Cerebellar cortex (tissue), 1 donor: Measurements from ENCODE around the gene ZNF747.

ENCODE experiments used
- DNase-seq: peaks from one replicate; pipeline ENCODE4 v3.0.0-alpha.2; 2015; ENCODE audit warnings: low spot score

The ZNF747 gene

GRCh38 chr16:30518552-30518951 is 16.1 kb downstream of the ZNF747 start:
- DNase-seq, result no peak

- no peak for DNase-seq
These were observed 19.4 kb downstream of the ZNF747 start for GRCh38 chr16:30515275-30515674.

DNA sequence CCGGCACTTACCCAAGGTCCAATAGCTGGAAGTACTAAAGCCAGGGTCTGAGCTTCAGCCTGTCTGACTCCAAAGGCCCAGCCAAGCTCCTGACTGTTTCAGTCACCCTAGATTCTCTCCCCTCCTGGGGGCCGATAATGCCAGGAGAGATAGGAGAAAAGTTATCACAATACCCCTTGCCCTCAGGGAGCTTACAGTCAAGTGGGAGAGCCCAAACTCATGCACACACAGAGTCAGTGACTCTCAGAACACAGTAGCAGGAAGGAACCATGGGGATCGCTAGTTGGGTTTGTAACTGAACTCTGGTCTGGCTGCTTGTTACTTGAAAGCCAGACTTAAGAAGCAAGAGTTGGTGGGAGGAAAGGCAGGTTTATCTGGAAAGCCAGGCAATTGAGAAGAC is 23.1 kb downstream of the ZNF747 start:
- no peak for DNase-seq

GRCh38 chr16:30510376-30510938 is 24.2 kb downstream of the ZNF747 start:
- no peak for DNase-seq

DNA sequence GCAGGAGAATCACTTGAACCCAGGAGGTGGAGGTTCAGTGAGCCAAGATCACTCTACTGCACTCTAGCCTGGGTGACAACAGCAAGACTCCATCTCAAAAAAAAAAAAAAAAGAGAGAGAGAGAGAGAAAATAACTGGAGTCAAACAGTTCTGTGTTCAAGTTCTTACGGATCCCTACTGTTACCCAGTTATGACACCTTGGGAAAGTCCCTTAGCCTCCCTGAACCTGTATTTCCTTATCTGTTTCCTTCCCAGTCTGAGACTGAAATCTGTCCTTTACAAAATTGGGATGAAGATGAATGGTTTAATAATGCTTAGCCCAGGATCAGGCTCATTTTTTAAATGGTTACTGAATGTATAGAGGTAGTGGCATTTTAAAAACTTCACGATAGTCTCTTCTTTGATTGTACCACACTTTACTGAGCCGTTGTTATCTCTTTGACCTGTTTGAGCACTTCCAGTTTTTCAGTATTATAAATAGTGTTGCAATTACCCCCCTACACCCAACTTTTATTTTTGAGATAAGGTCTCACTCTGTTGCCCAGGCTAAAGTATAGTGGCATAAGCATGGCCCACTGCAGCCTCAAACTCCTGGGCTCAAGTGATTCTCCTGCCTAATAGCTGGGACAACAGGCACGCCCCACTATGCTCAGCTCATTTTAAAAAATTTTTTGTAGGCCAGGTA is 25.4 kb downstream of the ZNF747 start:
- no peak for DNase-seq

DNA sequence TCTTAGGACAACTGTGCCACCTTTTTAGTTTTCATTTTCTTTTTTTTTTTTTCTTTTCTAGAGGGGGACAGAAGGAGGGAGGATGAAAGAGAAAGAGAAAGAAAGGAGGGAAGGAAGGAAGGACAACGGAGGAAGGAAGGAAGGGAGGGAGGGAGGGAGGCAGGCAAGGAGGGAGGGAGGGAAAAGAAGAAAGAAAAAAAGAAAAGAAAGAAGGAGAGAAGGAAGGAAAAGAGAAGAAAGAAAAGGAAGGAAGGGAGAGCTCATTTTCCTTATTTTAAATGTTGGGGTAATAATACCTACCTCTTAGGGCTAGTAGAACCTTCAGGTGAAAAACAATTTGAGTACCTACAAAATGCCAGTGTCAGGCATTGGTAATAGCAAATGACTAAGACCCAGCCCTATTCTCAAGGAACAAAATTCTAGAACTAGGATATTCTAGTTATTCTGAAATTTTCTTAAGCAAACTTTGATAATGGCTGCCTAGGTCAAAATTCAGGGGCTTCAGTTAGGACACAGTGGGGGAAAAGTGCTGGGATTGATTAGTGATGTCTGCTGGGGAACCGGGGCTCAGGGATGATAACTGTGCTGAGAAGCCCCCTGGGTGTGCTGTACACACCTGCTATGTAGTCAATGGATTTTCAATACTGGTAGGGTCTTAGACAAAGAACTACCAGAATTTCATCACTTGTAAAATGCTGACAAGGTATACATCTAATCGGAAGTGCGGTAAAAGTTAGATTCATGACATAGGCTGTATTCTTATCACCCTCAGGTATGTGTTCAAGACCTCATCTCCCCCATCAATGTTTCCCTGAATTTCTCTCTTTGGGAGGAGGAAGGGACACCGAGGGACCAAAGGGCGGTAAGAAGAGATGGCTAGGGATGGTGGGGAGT is 31.0 kb downstream of the ZNF747 start:
- DNase-seq, result no peak

GRCh38 chr16:30499284-30499683 is 35.4 kb downstream of the ZNF747 start:
- peak; percentile 41 for DNase-seq

DNA sequence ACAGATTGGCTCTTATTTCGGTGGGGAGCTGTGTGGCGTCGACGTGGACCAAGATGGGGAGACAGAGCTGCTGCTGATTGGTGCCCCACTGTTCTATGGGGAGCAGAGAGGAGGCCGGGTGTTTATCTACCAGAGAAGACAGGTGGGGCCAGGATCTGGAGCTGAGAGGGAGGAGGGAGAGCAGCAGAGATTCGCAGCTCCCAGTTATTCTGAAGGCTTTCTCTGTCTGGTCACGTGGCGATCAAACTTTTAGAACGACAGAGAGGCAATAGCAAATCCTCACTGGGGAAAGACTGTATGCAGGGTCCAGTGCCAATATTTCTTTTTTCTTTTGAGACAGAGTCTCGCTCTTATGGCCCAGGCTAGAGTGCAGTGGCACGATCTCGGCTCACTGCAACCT is 39.9 kb downstream of the ZNF747 start:
- DNase-seq, result no peak

DNA sequence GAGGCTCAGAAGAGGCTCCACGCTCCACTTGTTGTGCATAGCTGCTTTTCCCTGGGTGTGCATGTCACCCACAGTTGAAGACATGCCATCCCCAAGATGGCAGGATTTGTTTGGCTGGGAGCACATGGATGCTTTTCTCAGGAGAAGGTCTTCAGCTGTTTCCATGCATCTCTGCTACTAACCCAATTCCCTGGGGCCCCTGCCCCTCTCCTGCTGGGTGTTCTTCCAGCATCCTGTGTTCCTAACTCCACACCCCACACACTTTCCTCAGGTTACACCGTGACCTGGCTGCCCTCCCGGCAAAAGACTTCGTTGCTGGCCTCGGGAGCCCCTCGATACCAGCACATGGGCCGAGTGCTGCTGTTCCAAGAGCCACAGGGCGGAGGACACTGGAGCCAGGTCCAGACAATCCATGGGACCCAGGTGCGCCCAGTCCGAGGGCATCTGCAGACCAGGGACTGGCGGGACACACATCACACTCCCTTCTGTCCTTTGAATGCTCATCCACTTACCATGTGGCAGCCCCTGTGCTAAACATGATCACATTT is 40.6 kb downstream of the ZNF747 start:
- no peak for DNase-seq

DNA sequence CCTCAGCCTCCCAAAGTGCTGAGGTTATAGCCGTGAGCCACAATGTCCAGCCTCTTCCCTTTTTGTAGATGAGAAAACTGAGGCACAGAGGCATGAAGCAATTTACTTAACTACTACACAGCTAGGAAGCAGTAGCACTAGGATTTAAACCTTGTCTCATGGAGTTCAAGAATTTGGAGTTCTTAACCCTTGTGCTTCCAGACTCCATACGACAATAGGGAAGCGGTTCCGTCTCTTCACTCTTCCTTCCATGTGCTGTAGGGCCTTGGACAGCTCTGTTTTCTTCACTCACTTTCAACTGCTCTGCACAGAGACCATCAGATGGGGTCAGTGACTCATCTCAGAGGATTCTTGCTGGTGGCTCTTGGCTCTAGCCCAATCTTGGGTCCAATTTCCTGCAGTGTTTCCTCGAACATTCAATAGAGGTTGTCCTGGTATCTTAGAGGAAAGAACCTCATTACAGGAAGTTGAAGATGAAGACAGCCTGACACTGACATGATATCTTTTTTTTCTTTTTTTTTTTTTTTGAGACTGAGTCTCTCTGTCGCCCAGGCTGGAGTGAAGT is 42.8 kb downstream of the ZNF747 start:
- no peak for DNase-seq

DNA sequence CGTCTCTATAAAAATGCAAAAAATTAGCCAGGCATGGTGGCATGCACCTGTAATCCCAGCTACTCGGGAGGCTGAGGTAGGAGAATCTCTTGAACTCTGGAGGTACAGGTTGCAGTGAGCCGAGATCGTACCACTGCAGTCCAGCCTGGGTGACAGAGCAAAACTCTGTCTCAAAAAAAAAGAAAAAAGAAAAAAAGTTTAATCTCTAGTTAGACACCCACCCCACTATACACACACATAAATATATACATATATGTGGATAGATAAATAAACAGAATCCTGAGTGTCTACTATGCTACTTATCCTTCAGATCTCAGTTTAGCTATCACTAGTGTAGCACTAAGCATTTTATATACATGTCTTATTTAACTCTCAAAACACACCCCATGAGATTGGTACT is 43.4 kb downstream of the ZNF747 start:
- DNase-seq, result no peak

- DNase-seq, result no peak
These were observed 44.4 kb downstream of the ZNF747 start for GRCh38 chr16:30490210-30490609.

DNA sequence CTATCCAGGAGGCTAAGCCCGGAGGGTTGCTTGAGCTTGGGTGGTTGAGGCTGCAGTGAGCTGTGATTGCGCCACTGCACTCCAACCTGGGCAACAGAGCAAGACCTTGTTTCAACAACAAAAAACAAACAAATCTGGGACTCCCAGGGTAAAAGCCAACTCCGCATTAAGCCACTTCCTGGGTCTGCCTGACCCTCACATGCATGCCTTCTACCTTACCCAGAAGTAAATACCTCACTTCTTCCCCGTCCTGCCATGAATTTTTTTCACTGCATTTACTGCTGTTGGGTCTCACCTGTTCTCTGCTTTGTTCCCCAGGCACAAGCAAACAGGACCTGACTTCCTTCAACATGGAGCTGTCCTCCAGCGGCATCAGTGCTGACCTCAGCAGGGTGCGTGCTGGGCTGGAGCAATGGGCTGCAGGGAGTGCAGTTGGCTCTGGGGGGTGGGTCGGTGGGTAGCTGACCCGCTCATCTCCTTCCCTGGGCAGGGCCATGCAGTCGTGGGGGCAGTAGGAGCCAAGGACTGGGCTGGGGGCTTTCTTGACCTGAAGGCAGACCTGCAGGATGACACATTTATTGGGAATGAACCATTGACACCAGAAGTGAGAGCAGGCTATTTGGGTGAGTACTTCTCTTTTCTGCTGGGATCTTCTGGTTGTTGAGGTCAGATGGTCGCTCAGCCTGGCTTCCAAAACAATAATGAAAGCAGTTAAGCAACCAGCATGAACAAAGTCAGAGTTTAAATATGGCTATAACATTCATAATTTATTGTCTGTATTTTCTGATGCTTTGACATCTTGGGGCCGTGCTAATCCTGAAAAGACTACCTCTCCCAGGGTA is 45.7 kb downstream of the ZNF747 start:
- no peak for DNase-seq

GRCh38 chr16:30485818-30486436 is 48.7 kb downstream of the ZNF747 start:
- DNase-seq, result no peak

GRCh38 chr16:30484887-30485286 is 49.8 kb downstream of the ZNF747 start:
- no peak for DNase-seq

DNA sequence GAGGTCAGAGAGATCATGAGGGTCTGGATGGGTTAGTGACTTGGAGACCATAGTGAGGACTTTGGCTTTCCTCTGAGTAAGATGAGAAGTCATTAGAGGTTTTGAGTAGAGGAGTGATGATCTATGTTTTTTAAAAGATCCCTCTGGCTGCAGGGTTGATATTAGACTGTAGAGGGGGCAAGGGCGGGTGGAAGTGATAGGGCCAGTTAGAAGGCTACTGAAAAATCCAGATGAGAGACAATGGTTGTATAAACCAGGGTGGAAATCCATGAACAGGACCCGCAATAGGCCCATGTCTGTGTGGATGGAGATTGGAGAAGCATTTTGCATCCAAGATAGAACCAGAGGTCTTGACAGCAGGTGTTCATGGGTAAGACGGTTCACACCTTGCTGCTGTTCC is 52.3 kb downstream of the ZNF747 start:
- DNase-seq, result no peak

GRCh38 chr16:30481381-30481780 is 53.3 kb downstream of the ZNF747 start:
- DNase-seq, result no peak
